Mucosa of descending colon (tissue), 3 donors: Measurements from ENCODE around the gene VKORC1. TPM values are rescaled to one million over a fixed set of nuclear protein-coding genes. Genes with fewer than 3 reads are reported as not detected.
"Not testable (repeated sequence)": the region's sequence is repeated elsewhere in the genome, so short reads cannot be mapped to it uniquely, and the experiment has no call there.

Experiments used
- ATAC-seq: fragments of 200-7000 bp; cut with Tn5 transposase; one replicate; pipeline ENCODE4 v1.9.1; 2020; ENCODE audit warnings: mild to moderate bottlenecking, moderate library complexity
- DNase-seq, 3 donors: peaks; one replicate each; pipeline ENCODE4 v3.0.0-alpha.2; 2020
- H3K36me3 ChIP-seq: fragments of 200-600 bp; one replicate; pipeline ENCODE4 v1.8.0; 2021; ENCODE audit warnings: low read depth, mild to moderate bottlenecking
- H3K4me1 ChIP-seq: fragments of 200-600 bp; one replicate; pipeline ENCODE4 v1.8.0; 2021; ENCODE audit warnings: low read depth, mild to moderate bottlenecking
- H3K4me3 ChIP-seq: fragments of 200-600 bp; one replicate; pipeline ENCODE4 v1.8.0; 2021; ENCODE audit warnings: mild to moderate bottlenecking
- H3K9me3 ChIP-seq: fragments of 200-600 bp; one replicate; pipeline ENCODE4 v1.8.0; 2021; ENCODE audit warnings: mild to moderate bottlenecking
- CTCF ChIP-seq: fragments of 200-600 bp; IDR thresholded peaks from one replicate; pipeline ENCODE4 v1.8.0; 2022; ENCODE audit warnings: antibody characterized with exemption, mild to moderate bottlenecking
- intact Hi-C, 2 donors: fragments of 100-400 bp; cut with DNase I in 1 of 2; cut with micrococcal nuclease in 1 of 2; formaldehyde crosslinking; loops; one replicate each; pipeline versions ENCODE4 v1.11.0 to v1.11.1; 2022; cut with DNase I, micrococcal nuclease
- total RNA-seq, 3 donors: library from RNA; stranded (reverse); fragmentation: NEBNext Ultra II Directional in 2 of 3; extraction: Animal tissue kit (Norgen Biotek cat#: 25700) in 2 of 3; gene quantifications; one replicate each; pipeline versions ENCODE4 v1.2.1 to v1.2.4, GENCODE V29; 2021 to 2023
- donor health status: DM: no; HTN: no; CAD: no; lungs with moderate emphysema.
- donor health status: DM: no; HTN: no; CAD: no.
- donor health status: DM: no; HTN: yes; CAD: no.

The VKORC1 gene
- total RNA-seq, 3 donors from 2014 or later: 31.9 to 67.9 (median 41.3) TPM

DNA sequence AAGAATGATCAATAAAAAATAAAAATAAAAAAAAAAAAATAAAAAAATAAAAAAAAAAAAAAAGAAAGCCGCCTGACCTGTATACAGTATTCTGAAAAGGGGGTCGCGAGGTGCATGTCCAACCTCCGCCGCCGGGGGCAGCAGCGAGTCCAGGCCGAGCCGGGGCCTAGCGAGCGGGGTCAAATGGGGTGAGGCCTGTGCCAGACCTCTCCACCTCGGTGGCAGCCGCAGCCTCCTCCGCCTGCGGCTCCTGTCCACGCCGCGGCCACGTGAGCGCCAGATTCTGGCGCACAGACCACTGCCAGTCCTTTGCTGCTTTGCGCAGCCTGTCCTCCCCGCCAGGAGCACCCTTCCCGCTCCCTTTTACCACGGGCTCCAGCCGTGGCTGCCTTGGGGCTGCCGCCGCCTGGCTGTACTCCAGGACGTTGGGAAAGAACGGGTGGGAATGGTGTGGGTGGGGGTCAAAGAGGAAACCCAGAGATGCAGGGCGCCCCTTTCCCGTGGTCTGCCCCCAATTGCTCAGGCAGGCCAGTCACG, 11.1 kb upstream of the VKORC1 start:
- intact Hi-C loops: no loop called here
- H3K4me1 ChIP-seq: peaks cover 17% of the 10 kb centered on the region
- H3K36me3 ChIP-seq: no peaks in the 10 kb centered on the region
- peak; percentile 91 for TF ChIP-seq CTCF
- peak; percentile 87 for ATAC-seq
- peak; percentile 87 to 92 (median 91) for DNase-seq
- no peaks in the 10 kb centered on the region for H3K9me3 ChIP-seq
- H3K4me3 ChIP-seq: no peak overlapping the region

DNA sequence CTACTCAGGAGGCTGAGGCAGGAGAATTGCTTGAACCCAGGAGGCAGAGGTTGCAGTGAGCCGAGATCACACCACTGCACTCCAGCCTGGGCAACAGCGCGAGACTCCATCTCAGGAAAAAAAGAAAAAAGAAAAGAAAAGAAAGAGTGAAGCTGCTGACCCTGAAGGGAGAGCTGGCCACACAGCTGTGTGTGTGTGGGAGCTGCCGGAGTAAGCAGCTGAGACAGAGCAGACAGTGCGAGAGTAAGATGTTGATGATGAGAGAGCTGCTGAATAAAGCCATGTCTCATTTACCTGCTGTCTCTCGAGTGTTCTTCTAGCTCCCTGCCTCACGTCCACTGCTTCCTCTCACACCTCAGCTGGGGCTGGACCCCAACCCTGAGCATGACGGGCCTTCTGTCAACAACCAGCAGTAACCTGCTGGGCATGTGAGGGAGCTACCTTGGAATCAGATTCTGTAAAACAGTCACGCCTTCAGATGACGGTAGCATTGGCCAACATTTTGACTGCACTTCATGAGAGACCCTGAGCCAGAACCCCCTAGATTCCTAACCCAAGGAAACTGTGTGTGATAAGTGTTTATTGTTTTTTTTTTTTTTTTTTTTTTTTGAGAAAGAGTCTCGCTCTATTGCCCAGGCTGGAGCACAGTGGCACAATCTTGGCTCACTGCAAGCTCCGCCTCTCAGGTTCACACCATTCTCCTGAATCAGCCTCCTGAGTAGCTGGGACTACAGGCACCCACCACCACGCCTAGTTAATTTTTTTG, 6.5 kb upstream of the VKORC1 start:
- DNase-seq, H3K4me1 ChIP-seq, ATAC-seq, H3K36me3 ChIP-seq, H3K9me3 ChIP-seq, H3K4me3 ChIP-seq, intact Hi-C loops: not testable (repeated sequence)

GRCh38 chr16:31099860-31100638, 5.5 kb upstream of the VKORC1 start:
- Histone ChIP-seq H3K36me3 (no peaks in the 10 kb centered on the region), H3K4me1 (peaks cover 6% of the 10 kb centered on the region), H3K4me3 (no peak overlapping the region), H3K9me3 (no peaks in the 10 kb centered on the region)
- no peak for TF ChIP-seq CTCF
- ATAC-seq (no peak), DNase-seq (no peak)
- intact Hi-C loops: no loop called here

DNA sequence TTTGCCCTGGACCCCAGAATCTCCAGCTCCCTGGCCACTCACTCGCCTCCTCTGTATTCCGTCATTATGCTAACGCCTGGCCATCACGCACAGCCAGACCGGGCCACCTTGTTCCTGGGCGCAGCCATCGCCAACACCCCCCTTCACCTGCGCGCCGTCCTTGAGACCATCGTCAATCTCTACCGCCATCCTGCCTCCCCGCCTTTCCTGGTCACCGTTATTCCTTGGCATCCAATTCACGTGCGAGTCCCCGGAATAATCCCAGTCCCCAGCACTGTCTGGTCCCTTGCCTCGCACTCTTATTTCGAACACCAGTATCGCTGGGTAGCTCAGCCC, 541 bp downstream of the VKORC1 start:
- intact Hi-C loops: no loop called here
- no peaks in the 10 kb centered on the region for H3K9me3 ChIP-seq
- H3K4me1 ChIP-seq: peaks cover 14% of the 10 kb centered on the region
- peak overlapping the region; percentile 46 for H3K4me3 ChIP-seq
- ATAC-seq: peak; percentile 7
- no peaks in the 10 kb centered on the region for H3K36me3 ChIP-seq
- no peak for TF ChIP-seq CTCF
- peak in 1 of 3 donors; percentile 49 for DNase-seq

DNA sequence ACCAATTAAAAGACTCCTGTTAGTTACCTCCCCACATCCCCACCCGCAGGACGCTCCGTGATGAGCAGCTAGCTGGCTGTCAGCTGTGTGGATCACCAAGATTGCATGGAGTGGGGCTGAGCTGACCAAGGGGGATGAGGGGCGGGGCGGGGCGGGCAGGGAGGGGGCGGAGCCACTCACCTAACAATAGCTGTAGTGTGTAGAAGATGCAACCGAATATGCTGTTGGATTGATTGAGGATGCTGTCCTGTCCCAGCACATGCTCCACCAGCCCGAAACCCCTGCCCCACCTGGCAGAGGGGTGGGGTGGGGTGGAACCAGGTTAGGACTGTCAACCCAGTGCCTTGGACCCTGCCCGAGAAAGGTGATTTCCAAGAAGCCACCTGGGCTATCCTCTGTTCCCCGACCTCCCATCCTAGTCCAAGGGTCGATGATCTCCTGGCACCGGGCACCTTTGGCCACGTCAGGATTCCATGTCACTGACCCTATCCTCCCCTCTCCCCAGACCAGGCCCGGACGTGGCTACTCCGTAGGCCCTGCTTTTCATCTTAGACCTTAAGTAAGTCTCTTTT, 1.4 kb downstream of the VKORC1 start:
- Histone ChIP-seq H3K4me1 (peaks cover 14% of the 10 kb centered on the region), H3K9me3 (no peaks in the 10 kb centered on the region), H3K4me3 (no peak overlapping the region), H3K36me3 (no peaks in the 10 kb centered on the region)
- intact Hi-C loops: no loop called here
- no peak for TF ChIP-seq CTCF
- no peak for DNase-seq
- ATAC-seq: no peak

DNA sequence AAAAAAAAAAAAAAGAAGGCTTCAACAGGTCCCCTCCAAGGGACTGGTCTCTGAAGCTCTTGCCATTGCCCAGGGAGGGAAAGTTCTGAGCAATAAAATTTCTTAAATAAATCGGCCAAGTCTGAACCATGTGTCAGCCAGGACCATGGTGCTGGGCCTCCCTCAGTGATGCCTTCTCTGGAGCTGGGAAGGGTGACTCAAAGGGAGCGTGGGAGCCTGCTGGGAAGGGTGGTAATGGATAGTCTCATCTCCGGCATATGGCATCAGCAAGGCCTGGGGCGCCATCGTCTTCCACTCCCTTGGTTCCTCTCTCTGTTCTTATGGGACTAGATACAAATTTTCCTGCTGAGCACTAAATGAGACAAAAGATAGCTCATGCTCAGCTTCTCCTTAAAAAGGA, 2.3 kb downstream of the VKORC1 start:
- no peak for DNase-seq
- H3K36me3 ChIP-seq: no peaks in the 10 kb centered on the region
- intact Hi-C loops: no loop called here
- no peak for TF ChIP-seq CTCF
- ATAC-seq: no peak
- H3K4me3 ChIP-seq: no peak overlapping the region
- no peaks in the 10 kb centered on the region for H3K9me3 ChIP-seq
- H3K4me1 ChIP-seq: peaks cover 14% of the 10 kb centered on the region
